Astrocyte of the cerebellum (primary cell): ENCODE results near the gene WFDC1.

Experiments
- DNase-seq: peaks from one replicate; pipeline ENCODE4 v3.0.0-alpha.2; 2011; ENCODE audit warnings: low read depth
- H3K4me3 ChIP-seq: 2 replicates; pipeline ENCODE4 v1.5.1; 2011; ENCODE audit warnings: mild to moderate bottlenecking, low read depth, low read length, moderate library complexity
- CTCF ChIP-seq: IDR thresholded peaks from 2 replicates; pipeline ENCODE4 v1.5.1; 2012; ENCODE audit warnings: low read length, low read depth, moderate library complexity, mild to moderate bottlenecking; ENCODE audit errors: missing control alignments
- in situ Hi-C: cut with HindIII; loops from 2 replicates; pipeline ENCODE4 v1.10.0; 2017; ENCODE audit warnings: low sequenced_read_pairs

WFDC1 gene

GRCh38 chr16:84312783-84313382 lies 18.2 kb downstream of the WFDC1 start:
- no peak for DNase-seq
- in situ Hi-C loops = no loop called here
- TF ChIP-seq CTCF = no peak
- no peak overlapping the region for H3K4me3 ChIP-seq

- H3K4me3 ChIP-seq = no peak overlapping the region
- no peak for TF ChIP-seq CTCF
- in situ Hi-C loops = no loop called here
- no peak for DNase-seq
Measured at GRCh38 chr16:84313921-84314320, 19.2 kb downstream of the WFDC1 start.

- no peak for TF ChIP-seq CTCF
- no peak for DNase-seq
- in situ Hi-C loops = no loop called here
Measured at GRCh38 chr16:84314373-84314772, 19.7 kb downstream of the WFDC1 start.

GRCh38 chr16:84314814-84315213 lies 20.1 kb downstream of the WFDC1 start:
- in situ Hi-C loops = no loop called here
- H3K4me3 ChIP-seq = no peak overlapping the region
- no peak for TF ChIP-seq CTCF
- no peak for DNase-seq

More at GRCh38 chr16:84314373-84314772, 19.7 kb downstream of the WFDC1 start:
- H3K4me3 ChIP-seq = no peak overlapping the region

GRCh38 chr16:84315422-84315821 lies 20.7 kb downstream of the WFDC1 start:
- H3K4me3 ChIP-seq = no peak overlapping the region
- TF ChIP-seq CTCF = no peak
- in situ Hi-C loops = no loop called here
- DNase-seq = no peak

- no peak for DNase-seq
- TF ChIP-seq CTCF = no peak
- in situ Hi-C loops = no loop called here
- H3K4me3 ChIP-seq = no peak overlapping the region
Measured at GRCh38 chr16:84318091-84318975, 23.7 kb downstream of the WFDC1 start.
